GM12878 (cell line): ENCODE measurements around the gene IL18.

ENCODE experiments used
- YBX1 ChIP-seq: fragments of 450-650 bp; IDR thresholded peaks from 2 replicates; pipeline ENCODE4 v1.6.1; 2016; ENCODE audit warnings: antibody characterized with exemption
- TF ChIP-seq, protein P1 (sequence below), 3 experiments: IDR thresholded peaks in 2 of 3; conservative IDR thresholded peaks in 1 of 3; 2 replicates each; pipeline ENCODE4 v1.5.1; 2011; ENCODE audit warnings: low read depth in 3 of 3, low read length in 3 of 3, mild to moderate bottlenecking in 3 of 3, control low read depth in 2 of 3, moderate library complexity in 2 of 3, inconsistent platforms in 1 of 3, mixed read lengths in 1 of 3; ENCODE audit not compliant: control insufficient read depth in 2 of 3, insufficient read depth in 1 of 3; ENCODE audit errors: extremely low read depth in 1 of 3
- TF ChIP-seq, protein P2 (sequence below): fragments of 450-650 bp; IDR thresholded peaks from 2 replicates; pipeline ENCODE4 v1.6.1; 2017; ENCODE audit warnings: mild to moderate bottlenecking

DNA sequence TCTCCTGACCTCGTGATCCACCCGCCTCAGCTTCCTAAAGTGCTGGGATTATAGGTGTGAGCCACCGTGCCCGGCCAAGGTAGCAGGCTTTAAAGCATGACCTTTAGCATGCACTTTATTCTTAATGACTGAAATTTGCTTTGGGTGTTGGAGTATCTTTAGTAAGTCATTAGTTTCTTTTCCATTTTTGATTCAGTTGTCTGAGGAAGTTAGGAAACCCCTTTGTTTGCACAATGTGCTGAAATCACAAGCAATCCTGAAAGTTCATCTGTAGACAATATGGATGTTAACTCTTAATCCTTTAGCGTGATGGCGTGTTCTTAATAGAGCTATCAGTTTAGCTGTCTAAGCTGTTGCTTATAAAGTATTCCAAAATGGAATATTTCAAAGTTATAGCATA is 60.4 kb downstream of the IL18 start:
- TF ChIP-seq, protein P1, sequence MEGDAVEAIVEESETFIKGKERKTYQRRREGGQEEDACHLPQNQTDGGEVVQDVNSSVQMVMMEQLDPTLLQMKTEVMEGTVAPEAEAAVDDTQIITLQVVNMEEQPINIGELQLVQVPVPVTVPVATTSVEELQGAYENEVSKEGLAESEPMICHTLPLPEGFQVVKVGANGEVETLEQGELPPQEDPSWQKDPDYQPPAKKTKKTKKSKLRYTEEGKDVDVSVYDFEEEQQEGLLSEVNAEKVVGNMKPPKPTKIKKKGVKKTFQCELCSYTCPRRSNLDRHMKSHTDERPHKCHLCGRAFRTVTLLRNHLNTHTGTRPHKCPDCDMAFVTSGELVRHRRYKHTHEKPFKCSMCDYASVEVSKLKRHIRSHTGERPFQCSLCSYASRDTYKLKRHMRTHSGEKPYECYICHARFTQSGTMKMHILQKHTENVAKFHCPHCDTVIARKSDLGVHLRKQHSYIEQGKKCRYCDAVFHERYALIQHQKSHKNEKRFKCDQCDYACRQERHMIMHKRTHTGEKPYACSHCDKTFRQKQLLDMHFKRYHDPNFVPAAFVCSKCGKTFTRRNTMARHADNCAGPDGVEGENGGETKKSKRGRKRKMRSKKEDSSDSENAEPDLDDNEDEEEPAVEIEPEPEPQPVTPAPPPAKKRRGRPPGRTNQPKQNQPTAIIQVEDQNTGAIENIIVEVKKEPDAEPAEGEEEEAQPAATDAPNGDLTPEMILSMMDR (IDR thresholded peaks at IDR 0.05 in 2 of 3, conservative IDR thresholded peaks at IDR 0.05 in 1 of 3; ENCODE audit: control insufficient read depth in 2 of 3, extremely low read depth in 1 of 3, insufficient read depth in 1 of 3, low read depth in 3 of 3, low read length in 3 of 3): no peak
- TF ChIP-seq, protein P2, sequence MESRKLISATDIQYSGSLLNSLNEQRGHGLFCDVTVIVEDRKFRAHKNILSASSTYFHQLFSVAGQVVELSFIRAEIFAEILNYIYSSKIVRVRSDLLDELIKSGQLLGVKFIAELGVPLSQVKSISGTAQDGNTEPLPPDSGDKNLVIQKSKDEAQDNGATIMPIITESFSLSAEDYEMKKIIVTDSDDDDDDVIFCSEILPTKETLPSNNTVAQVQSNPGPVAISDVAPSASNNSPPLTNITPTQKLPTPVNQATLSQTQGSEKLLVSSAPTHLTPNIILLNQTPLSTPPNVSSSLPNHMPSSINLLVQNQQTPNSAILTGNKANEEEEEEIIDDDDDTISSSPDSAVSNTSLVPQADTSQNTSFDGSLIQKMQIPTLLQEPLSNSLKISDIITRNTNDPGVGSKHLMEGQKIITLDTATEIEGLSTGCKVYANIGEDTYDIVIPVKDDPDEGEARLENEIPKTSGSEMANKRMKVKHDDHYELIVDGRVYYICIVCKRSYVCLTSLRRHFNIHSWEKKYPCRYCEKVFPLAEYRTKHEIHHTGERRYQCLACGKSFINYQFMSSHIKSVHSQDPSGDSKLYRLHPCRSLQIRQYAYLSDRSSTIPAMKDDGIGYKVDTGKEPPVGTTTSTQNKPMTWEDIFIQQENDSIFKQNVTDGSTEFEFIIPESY: no peak
- no peak for TF ChIP-seq YBX1
